Measurements from ENCODE around the gene BOLA3.

Gene BOLA3

GRCh38 chr2:74186038-74186437 lies 38.3 kb upstream of the BOLA3 start (continued):
- TF ChIP-seq ZSCAN5A (tag by site-specific recombination; IDR thresholded peaks at IDR 0.05) (no peak), GFI1B (tag by site-specific recombination; IDR thresholded peaks at IDR 0.05) (no peak)

GRCh38 chr2:74183878-74184277 lies 36.2 kb upstream of the BOLA3 start:
- TF ChIP-seq ZNF670 (tag by site-specific recombination; IDR thresholded peaks at IDR 0.05; ENCODE audit: low read depth) (no peak), ZNF248 (tag by site-specific recombination; IDR thresholded peaks at IDR 0.05) (no peak), ZIC2 (tag by site-specific recombination; IDR thresholded peaks at IDR 0.05) (no peak), ZNF114 (tag by site-specific recombination; IDR thresholded peaks at IDR 0.05) (no peak), ZNF211 (tag by site-specific recombination; IDR thresholded peaks at IDR 0.05; ENCODE audit: low read depth) (no peak), ZNF138 (tag by site-specific recombination; IDR thresholded peaks at IDR 0.05; ENCODE audit: borderline replicate concordance) (no peak), ZNF132 (tag by site-specific recombination; IDR thresholded peaks at IDR 0.05; ENCODE audit: borderline replicate concordance) (no peak), HOXC10 (CRISPR knock-in tag; IDR thresholded peaks at IDR 0.05) (no peak), ZNF223 (tag by site-specific recombination; IDR thresholded peaks at IDR 0.05) (no peak), TSHZ1 (tag by site-specific recombination; IDR thresholded peaks at IDR 0.05; ENCODE audit: borderline replicate concordance) (no peak), RBAK (tag by site-specific recombination; IDR thresholded peaks at IDR 0.05) (no peak)
- TF ChIP-seq, protein P1, sequence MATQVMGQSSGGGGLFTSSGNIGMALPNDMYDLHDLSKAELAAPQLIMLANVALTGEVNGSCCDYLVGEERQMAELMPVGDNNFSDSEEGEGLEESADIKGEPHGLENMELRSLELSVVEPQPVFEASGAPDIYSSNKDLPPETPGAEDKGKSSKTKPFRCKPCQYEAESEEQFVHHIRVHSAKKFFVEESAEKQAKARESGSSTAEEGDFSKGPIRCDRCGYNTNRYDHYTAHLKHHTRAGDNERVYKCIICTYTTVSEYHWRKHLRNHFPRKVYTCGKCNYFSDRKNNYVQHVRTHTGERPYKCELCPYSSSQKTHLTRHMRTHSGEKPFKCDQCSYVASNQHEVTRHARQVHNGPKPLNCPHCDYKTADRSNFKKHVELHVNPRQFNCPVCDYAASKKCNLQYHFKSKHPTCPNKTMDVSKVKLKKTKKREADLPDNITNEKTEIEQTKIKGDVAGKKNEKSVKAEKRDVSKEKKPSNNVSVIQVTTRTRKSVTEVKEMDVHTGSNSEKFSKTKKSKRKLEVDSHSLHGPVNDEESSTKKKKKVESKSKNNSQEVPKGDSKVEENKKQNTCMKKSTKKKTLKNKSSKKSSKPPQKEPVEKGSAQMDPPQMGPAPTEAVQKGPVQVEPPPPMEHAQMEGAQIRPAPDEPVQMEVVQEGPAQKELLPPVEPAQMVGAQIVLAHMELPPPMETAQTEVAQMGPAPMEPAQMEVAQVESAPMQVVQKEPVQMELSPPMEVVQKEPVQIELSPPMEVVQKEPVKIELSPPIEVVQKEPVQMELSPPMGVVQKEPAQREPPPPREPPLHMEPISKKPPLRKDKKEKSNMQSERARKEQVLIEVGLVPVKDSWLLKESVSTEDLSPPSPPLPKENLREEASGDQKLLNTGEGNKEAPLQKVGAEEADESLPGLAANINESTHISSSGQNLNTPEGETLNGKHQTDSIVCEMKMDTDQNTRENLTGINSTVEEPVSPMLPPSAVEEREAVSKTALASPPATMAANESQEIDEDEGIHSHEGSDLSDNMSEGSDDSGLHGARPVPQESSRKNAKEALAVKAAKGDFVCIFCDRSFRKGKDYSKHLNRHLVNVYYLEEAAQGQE (tag by site-specific recombination; IDR thresholded peaks at IDR 0.05) = no peak
- ChIA-PET POLR2A (no interaction called here), CTCF (interaction anchor here (0.6 to 0.8 kb wide), 3 partner anchors 35 to 360 kb away, joined by 3 to 7 read pairs (median 4); no protein-coding TSS in a partner anchor)
- Histone ChIP-seq H3K4me3 (ENCODE audit: low read depth, low read length) (no peak overlapping the region), H3K9me3 (ENCODE audit: control insufficient read depth, insufficient read depth, low read depth, low read length) (no peaks in the 10 kb centered on the region), H3K36me3 (ENCODE audit: control insufficient read depth in 2 of 2, insufficient read depth in 1 of 2, low read length in 2 of 2) (no peaks in the 10 kb centered on the region), H3K4me1 (ENCODE audit: control insufficient read depth, insufficient read depth, low read length) (no peaks in the 10 kb centered on the region), H3K27ac (ENCODE audit: extremely low read depth, low read depth, low read length) (no peak overlapping the region)

DNA sequence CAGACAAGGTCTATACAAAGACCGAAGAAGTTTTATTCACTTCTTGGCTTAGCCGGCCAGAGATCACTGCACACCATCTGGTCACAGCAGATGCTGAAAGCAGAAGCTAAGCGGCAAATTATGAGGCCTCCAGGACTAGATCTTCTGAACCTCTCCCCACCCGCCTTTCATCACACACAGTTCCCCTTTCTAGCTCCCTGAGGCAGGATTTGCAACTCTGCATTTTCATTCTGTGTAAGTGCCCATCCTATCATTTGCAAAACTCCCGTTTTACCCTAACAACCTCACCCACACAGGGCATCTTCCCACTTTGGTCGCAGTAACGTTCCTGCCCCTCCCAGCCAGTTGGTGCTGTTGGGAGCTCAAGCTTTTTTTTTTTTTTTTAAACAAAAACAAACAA lies 34.0 kb upstream of the BOLA3 start:
- POLR2A ChIA-PET = interaction anchor here (0.7 to 1.1 kb wide), 2 partner anchors 16 kb away, joined by 3 to 4 read pairs; partner anchors contain the start of gene MTHFD2
- Histone ChIP-seq H3K9me3 (ENCODE audit: control insufficient read depth, insufficient read depth, low read depth, low read length) (no peaks in the 10 kb centered on the region), H3K27ac (ENCODE audit: extremely low read depth, low read depth, low read length) (no peak overlapping the region), H3K36me3 (ENCODE audit: control insufficient read depth in 2 of 2, insufficient read depth in 1 of 2, low read length in 2 of 2) (peaks cover 2 to 4% of the 10 kb centered on the region in 2 experiments; a peak in 2 of 3 replicates), H3K4me1 (ENCODE audit: control insufficient read depth, insufficient read depth, low read length) (no peaks in the 10 kb centered on the region), H3K4me3 (ENCODE audit: low read depth, low read length) (no peak overlapping the region)
- CTCF ChIA-PET = interaction anchor here (1.4 to 1.6 kb wide), 2 partner anchors 10 to 31 kb away, joined by 5 to 6 read pairs; no protein-coding TSS in a partner anchor
- TF ChIP-seq TCF7L2 (IDR thresholded peaks at IDR 0.05; ENCODE audit: borderline replicate concordance, low read depth, low read length) (no peak), ZNF530 (tag by site-specific recombination; IDR thresholded peaks at IDR 0.05; ENCODE audit: low read depth) (no peak), ZBTB17 (tag by site-specific recombination; IDR thresholded peaks at IDR 0.05) (peak; percentile 47; the same call in 1 of the 2 replicates), ZNF37A (tag by site-specific recombination; IDR thresholded peaks at IDR 0.05) (no peak), SP2 (tag by site-specific recombination; IDR thresholded peaks at IDR 0.05) (no peak), ZBTB48 (tag by site-specific recombination; IDR thresholded peaks at IDR 0.05) (no peak), ZFP41 (tag by site-specific recombination; IDR thresholded peaks at IDR 0.05; ENCODE audit: borderline replicate concordance) (no peak), ZNF2 (tag by site-specific recombination; IDR thresholded peaks at IDR 0.05) (no peak), SP3 (tag by site-specific recombination; IDR thresholded peaks at IDR 0.05) (no peak), ZNF768 (tag by site-specific recombination; IDR thresholded peaks at IDR 0.05) (no peak), ZXDB (tag by site-specific recombination; IDR thresholded peaks at IDR 0.05) (no peak)
- TF ChIP-seq, protein P2, sequence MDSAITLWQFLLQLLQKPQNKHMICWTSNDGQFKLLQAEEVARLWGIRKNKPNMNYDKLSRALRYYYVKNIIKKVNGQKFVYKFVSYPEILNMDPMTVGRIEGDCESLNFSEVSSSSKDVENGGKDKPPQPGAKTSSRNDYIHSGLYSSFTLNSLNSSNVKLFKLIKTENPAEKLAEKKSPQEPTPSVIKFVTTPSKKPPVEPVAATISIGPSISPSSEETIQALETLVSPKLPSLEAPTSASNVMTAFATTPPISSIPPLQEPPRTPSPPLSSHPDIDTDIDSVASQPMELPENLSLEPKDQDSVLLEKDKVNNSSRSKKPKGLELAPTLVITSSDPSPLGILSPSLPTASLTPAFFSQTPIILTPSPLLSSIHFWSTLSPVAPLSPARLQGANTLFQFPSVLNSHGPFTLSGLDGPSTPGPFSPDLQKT (IDR thresholded peaks at IDR 0.05; ENCODE audit: borderline replicate concordance, low read depth, low read length) = no peak
